Measurements from ENCODE around the gene POC1A.

POC1A gene

DNA sequence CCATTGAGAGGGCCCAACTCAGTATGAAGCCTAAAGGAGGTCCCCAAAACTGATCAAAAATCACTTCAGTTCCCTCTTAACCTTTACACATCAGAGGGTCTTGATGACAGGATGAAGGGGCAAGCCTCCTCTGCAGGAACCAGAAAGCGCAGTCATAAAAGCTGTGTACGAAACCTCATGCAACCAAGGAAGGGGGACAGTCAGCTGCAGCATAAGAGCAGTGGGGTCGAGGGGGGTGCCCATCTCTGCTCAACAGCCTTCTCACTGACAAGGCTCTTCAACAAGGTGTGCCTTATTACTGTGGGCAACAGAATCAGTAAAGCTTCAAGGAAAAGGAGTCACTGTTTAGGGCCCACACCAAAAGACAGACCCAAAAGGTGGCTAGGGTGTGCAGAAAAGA is 3.9 kb downstream of the POC1A start:
- no peak for DNase-seq

GRCh38 chr3:52149726-52150125 is 4.5 kb downstream of the POC1A start:
- DNase-seq: no peak

DNA sequence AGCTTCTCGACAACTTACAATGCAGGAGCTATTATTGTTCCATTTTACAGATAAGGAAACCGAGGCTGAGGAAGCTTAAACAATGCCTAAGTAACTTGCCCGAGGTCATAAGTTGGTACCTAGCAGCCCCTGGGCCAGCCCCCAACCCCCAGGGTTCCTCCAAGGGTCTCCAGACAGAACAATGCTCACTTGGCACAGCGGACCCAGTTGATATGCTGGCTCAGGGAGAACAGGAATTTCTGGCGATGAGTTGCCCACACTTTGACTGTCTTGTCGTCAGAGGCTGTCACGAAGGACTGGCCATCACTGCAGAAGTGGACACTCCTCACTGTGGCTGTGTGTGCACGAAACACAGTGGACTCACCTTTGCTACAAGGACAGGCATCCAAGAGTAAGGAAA is 5.2 kb downstream of the POC1A start:
- no peak for DNase-seq

- no peak for DNase-seq
Measured at GRCh38 chr3:52147804-52148203, 6.4 kb downstream of the POC1A start.

DNA sequence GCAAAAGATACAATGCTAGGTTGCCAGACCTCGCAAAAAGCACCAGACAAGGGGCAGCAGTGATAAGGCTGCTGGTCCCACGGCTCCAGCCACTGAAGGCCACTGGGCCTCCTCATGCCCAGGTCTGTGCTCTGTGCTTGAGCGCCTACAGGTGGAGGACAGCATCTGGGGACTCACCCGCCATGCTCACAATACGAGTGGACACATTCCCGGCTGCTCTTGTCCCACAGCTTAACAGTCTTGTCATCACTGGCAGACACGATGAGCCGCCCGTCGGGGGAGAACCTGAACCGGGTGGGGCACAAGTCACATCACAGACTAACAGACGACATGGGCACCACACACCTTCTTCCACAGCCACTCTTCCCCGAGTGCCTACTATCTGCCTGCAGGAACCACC is 7.4 kb downstream of the POC1A start:
- no peak for DNase-seq

- no peak for DNase-seq
Measured at GRCh38 chr3:52146189-52146588, 8.0 kb downstream of the POC1A start.

GRCh38 chr3:52145736-52146110 is 8.5 kb downstream of the POC1A start:
- no peak for DNase-seq

DNA sequence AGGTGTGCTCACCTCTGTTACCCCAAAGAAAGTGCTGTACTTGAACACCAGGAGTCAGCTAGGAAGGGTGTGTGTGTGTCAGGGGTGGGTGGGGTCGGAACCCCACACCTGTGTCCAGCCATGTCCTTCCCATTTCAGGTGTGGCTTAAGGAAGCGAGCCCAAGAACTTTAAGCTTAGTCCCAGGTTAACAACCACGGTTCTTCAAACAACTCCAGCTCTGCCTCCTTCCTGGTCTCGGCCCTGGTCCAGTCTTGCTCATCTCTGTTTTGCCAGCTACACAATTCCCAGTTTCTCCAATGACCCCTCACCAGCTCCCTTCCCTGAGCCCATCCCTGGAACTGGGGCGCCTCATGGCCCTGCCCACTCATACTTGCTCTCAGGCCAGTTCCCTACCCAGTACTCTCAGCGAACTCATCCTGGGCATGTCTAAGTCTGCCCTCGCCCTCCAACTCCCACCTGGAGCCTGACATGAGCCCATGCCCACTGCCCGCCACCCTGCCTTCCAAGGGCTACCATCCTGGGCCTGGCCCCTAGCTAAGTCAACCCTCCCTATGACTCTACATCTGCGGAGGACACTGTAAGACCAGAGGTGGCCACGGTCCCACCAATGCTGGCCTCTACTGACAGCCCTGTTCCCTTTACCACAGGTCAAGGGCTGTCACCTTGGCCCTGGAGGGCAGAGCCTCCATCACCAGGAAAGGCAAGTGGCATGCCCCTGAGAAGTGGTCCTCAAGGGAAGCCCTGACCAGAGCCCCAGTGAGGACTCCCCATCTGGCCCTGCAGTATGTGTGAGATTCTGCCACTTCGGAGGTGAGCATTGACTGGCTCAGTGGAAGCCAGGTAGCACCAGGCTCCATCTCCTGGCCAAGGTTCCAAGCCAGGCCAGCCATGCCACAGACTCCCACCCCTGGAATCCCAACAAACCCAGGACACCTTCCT is 9.2 kb downstream of the POC1A start:
- no peak for DNase-seq

GRCh38 chr3:52144034-52144795 is 10.0 kb downstream of the POC1A start:
- no peak for DNase-seq

DNA sequence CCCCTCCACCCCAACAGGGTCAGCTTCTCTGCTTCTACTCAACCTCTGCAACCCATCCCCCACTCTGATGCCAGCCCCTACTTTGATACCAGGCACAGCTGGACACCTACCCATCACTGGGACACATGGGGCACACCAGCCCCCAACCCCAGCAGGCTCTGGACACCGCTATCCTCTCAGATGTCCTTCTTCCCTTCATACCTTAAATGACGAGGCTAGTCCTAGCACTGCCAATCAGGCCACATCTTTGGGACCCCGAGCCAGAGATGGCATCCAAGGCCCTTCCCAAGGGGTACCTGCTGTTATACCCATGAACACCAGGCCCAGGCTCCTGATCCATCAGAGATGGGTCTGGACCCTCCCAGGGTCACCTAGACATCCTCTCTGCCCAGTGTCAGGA is 10.6 kb downstream of the POC1A start:
- DNase-seq: no peak

DNA sequence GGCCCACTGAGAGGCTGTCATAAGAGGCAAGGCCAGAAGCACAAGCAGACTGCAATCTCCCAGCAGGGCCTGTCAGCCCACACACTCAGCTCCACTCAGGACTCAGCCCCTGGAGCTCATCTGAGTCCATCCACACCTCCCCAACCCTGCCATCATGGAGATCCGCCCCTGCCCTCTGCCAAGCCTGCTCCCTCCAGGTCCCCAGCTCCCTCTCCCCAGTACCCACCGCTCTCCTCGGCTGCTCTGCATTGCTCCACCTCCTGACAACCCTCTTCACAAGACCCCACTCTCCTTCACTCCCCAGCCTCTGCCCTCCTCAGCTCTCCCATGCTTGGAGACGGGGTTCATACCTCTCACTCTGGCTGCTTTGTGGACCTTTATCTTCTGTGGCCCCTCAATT is 11.1 kb downstream of the POC1A start:
- no peak for DNase-seq

- no peak for DNase-seq
Measured at GRCh38 chr3:52141751-52142150, 12.5 kb downstream of the POC1A start.

DNA sequence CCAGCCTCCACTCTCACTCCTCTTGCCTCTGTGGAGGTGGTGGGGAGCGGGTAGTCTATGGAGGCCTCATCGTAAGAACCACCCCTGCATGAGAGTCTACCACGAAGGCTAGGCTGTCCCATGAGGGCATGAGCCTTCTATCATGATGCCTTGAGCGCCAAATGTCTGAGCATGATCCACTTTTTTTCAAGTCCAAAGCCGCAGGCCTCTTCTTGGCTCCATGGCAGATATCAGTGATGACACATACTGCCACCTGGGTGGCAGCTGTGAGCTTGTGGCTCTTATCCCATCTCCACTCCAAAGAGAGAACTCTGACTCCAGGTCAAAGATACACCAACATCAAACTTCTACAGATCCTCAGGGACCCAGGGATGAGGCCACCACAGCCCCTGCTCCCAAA is 13.5 kb downstream of the POC1A start:
- no peak for DNase-seq

DNA sequence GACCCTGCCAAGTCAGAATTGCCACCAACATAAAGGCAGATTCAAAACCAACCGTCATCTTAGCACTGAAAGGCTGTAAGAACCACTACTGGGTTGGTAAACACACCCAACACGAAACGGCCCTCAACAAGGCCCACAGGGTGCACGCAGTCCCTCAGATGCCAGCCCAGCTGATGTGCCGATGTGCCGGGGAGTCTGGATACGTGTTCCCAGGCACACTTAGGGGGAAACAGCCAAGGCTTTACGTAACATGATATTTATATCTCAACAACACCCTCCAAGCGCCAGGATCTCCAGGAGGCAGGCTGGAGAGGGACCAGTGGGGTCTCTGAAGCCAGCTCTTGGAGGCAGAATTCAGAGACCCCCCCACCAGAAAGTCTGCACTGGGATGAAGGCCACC is 14.2 kb downstream of the POC1A start:
- DNase-seq: no peak

DNA sequence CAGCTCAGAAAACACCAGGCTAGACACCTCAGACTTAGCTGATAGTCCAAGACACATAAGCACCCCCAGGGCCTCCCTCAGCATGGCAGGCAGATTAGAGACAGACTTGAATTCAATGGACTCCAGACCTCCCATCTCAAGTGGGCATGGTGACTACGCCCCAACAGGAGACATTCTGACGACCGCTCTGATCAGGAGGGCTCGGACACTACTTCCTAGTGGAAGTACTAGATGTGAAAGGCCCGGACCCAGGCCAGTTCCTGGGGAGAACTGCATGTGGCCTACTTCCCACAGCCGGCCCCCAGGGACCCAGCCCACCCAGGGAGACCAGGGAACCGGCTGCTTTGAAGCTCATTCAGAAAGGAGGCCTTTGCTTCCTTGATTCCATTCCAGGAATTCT is 16.9 kb downstream of the POC1A start:
- DNase-seq: no peak

DNA sequence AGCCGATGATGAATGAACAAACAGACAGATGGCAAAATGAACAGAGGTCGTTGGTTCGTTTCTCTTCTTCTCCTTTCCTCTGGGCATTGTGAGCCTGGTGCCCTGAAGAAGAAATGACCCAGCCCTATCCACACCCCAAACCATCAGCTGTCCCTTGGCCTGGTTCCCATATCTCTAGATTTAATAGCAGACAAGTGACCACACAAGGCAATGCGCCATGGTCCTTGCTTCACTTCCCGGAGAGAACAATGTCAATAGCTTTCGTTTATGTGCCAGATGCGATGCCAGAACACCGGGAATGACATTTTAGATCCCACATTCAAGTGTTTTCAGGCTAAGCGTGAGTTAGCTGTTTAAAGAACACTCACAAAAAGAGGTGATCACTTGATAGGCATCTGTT is 17.7 kb downstream of the POC1A start:
- no peak for DNase-seq

DNA sequence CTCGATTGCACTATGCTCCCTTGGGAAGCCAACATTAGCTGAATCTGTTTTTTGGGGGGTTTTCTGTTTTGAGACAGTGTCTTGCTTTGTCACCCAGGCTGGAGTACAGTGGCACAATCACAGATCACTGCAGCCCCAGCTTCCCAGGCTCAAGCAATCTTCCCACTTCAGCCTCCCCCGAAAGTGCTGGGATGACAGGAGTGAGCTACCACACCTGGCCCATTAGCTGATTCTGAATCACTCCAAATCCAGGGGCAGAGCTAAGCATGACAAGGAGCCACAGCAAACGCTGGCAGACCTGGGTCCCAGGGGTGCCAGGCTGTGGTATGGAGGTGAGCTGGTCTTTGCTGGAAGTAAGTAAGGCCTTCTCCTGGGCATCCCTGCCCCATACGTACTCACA is 18.9 kb downstream of the POC1A start:
- DNase-seq: no peak

DNA sequence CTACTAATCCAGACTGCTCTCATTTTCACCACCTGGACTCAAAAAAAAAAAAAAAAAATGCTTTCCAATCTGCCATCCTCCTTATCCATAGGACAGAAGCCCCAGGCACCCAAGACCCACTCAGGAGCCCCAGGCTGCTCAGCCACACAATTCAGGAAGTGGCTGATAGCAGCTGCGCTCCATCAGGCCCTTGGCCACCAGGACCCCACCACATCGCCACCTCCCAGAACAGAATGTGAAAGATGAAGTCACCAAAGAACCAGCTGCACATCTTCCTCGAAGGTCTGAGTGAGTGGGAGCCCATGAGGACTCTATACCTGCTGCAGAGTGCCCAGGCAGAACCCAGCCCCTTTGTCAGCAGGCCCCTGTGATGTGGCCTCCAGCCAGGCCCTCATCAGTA is 19.5 kb downstream of the POC1A start:
- DNase-seq: no peak

DNA sequence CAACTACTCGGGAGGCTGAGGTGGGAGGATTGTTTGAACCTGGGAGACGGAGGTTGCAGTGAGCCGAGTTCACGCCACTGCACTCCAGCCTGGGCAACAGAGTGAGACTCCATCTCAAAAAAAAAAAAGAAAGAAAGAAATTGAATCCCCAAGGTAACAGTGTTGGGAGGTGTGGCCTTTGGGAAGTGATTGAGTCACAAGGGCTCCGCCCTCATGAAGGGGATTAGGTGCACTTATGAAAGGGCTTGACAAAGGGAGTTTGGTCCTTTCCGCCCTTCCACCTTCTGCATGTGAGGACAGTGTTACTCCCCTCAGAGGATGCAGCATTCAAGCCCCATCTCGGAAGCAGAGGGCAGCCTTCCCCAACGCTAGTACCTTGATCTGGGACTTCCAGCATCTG is 21.3 kb downstream of the POC1A start:
- DNase-seq: no peak

DNA sequence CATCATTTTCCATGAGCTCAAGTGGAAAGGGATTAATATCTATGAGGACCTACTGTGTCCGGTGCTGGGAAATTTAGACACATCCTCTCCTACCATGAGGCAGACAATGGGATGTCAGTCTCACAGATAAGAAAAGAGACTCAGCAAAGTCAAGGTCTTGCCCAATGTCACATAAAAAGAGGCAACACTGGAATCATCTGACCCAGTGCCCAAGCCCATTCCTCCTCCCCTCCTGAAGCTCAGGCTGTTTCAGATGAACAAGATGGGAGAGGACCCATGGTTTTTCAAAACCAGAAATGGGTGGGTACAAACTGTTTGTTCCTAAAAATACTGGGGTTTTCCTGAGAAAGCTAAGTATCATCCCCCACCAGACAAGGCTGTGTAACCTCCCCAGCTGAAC is 22.2 kb downstream of the POC1A start:
- DNase-seq: no peak

DNA sequence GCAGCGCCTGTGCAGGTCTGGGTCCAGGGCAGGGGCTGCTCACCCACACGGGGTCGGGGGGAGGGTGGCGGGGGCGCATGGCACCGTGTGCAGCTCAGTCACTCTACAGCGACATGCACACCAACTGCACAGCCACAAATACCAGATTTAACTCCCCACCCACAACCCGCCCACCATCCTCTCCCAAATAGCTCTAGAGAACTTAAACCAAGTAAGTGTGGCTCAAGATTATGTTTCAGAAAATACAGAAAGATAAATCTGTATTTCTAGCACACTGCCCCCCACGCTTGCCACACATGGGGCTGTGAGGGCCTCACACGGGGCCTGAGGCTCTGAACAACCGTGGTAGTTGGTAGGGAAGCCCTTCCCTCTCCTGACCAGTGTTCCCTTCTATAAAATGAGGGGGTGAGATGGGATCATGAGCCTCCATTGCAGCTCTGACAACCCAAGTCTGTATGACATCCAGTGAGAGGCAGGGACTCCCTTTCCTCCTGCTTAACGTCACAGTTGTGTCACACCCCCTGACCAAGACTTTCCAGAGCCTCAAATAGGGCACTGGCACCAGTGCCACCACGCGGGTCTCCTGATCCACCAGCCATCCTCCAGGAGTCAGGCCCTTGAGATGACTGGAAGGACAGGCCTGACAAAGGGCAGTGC is 23.1 kb downstream of the POC1A start:
- no peak for DNase-seq

- no peak for DNase-seq
Measured at GRCh38 chr3:52128118-52128683, 26.0 kb downstream of the POC1A start.

DNA sequence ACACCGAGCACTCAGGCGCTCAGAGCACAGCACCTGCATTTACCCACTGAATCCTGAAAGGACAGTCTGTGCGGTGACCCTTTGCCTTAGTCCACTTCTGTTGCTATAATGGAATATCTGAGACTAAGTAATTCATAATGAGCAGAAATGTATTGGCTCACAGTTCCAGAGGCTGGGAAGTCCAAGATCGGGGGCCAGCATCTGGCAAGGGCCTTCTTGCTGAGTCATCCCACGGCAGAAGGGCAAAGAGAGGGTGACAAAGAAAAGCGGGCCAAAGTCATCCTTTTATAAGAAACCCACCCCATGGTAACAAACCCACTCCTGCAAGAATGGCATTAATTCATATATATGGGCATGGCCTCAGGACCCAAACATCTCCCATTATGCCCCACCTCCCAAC is 27.7 kb downstream of the POC1A start:
- DNase-seq: no peak

- no peak for DNase-seq
Measured at GRCh38 chr3:52126036-52126435, 28.2 kb downstream of the POC1A start.
